Mesendoderm (in vitro differentiated cells): Measurements from ENCODE around the gene DGKI.

ENCODE experiments used
- DNase-seq: peaks from one replicate; pipeline ENCODE4 v3.0.0; 2013
- H2AK5ac ChIP-seq: 2 replicates; pipeline ENCODE4 v1.6.1; 2013; ENCODE audit warnings: low read length, inconsistent platforms
- H2BK120ac ChIP-seq: 2 replicates; pipeline ENCODE4 v1.6.1; 2013; ENCODE audit warnings: low read depth, mild to moderate bottlenecking, low read length, moderate library complexity, mixed read lengths
- H2BK15ac ChIP-seq: replicated peaks from 2 replicates; pipeline ENCODE4 v1.6.1; 2013; ENCODE audit warnings: low read depth, mild to moderate bottlenecking, moderate library complexity
- H2BK5ac ChIP-seq: 2 replicates; pipeline ENCODE4 v1.6.1; 2013; ENCODE audit warnings: low read length, inconsistent platforms
- H3K18ac ChIP-seq: 2 replicates; pipeline ENCODE4 v1.6.1; 2013; ENCODE audit warnings: mild to moderate bottlenecking, low read length, mixed read lengths
- H3K23ac ChIP-seq: one replicate; pipeline ENCODE4 v1.6.1; 2013; ENCODE audit warnings: low read length
- H3K27ac ChIP-seq: 2 replicates; pipeline ENCODE4 v1.5.1; 2013; ENCODE audit warnings: low read depth, mild to moderate bottlenecking, inconsistent platforms, low read length, moderate library complexity
- H3K27me3 ChIP-seq: 2 replicates; pipeline ENCODE4 v1.6.1; 2013; ENCODE audit warnings: low read length, control low read depth, mild to moderate bottlenecking, inconsistent platforms; ENCODE audit not compliant: insufficient read depth, poor library complexity
- H3K36me3 ChIP-seq: 2 replicates; pipeline ENCODE4 v1.6.1; 2013; ENCODE audit warnings: low read length, inconsistent platforms; ENCODE audit not compliant: control insufficient read depth, insufficient read depth
- H3K4ac ChIP-seq: one replicate; pipeline ENCODE4 v1.6.1; 2013; ENCODE audit warnings: low read depth, mild to moderate bottlenecking, low read length, moderate library complexity
- H3K4me1 ChIP-seq: 2 replicates; pipeline ENCODE4 v1.6.1; 2013; ENCODE audit warnings: low read depth, low read length, inconsistent platforms; ENCODE audit not compliant: control insufficient read depth
- H3K4me2 ChIP-seq: 2 replicates; pipeline ENCODE4 v1.6.1; 2013; ENCODE audit warnings: low read length
- H3K4me3 ChIP-seq: 2 replicates; pipeline ENCODE4 v1.5.1; 2013; ENCODE audit warnings: mild to moderate bottlenecking, low read length
- H3K56ac ChIP-seq: one replicate; pipeline ENCODE4 v1.6.1; 2013; ENCODE audit warnings: low read length
- H3K79me1 ChIP-seq: 2 replicates; pipeline ENCODE4 v1.6.1; 2013; ENCODE audit warnings: low read length, inconsistent platforms
- H3K79me2 ChIP-seq: 2 replicates; pipeline ENCODE4 v1.6.1; 2013; ENCODE audit warnings: mild to moderate bottlenecking, low read length; ENCODE audit not compliant: control insufficient read depth, insufficient read depth
- H3K9ac ChIP-seq: 2 replicates; pipeline ENCODE4 v1.6.1; 2013; ENCODE audit warnings: low read length, inconsistent platforms
- H4K5ac ChIP-seq: one replicate; pipeline ENCODE4 v1.6.1; 2013; ENCODE audit warnings: low read length
- H4K8ac ChIP-seq: one replicate; pipeline ENCODE4 v1.6.1; 2013; ENCODE audit warnings: low read depth, mild to moderate bottlenecking, control low read depth, low read length, moderate library complexity
- WGBS: extraction: QIAGEN DNeasy Blood & Tissue Kit; methylation state at CpG from one replicate; pipeline ENCODE4 v1.1.7; 2013; ENCODE audit warnings: low lambda C conversion rate, missing lambda C conversion rate; ENCODE audit not compliant: insufficient coverage; ENCODE audit errors: extremely low coverage; 5-methylcytosine and 5-hydroxymethylcytosine counted together

DGKI gene

DNA sequence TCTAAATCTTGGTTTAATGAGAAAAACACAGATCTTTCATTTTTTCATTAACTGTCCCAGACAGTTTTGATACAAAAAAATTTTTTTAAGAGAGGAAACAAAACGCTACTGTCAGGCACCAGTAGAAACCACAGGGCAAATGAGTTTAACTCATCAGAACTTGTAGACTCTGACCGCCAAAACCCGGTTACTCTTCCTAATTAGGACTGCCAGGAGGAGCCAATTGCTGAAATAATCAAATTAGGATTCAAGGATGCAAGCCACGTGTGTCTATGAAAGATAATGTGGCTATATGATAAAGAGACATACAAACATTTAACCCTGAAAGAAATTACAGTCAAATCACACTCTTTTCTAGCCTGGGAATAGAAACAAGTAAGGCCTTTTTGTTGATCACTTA, 154.4 kb downstream of the DGKI start:
- DNase-seq, result no peak
- H2BK15ac ChIP-seq, result no peak overlapping the region
- no peaks in the 10 kb centered on the region for H3K4me1 ChIP-seq
- WGBS, result no CpG with 5 or more reads among the region's 4 CpGs
- H2BK120ac ChIP-seq, result no peak overlapping the region
- no peak overlapping the region for H3K23ac ChIP-seq
- H3K27me3 ChIP-seq, result no peaks in the 10 kb centered on the region
- H3K18ac ChIP-seq, result no peak overlapping the region
- no peaks in the 10 kb centered on the region for H3K79me2 ChIP-seq
- no peak overlapping the region for H2BK5ac ChIP-seq
- no peaks in the 10 kb centered on the region for H3K36me3 ChIP-seq
- no peak overlapping the region for H3K4ac ChIP-seq
- H3K27ac ChIP-seq, result no peak overlapping the region
- H3K79me1 ChIP-seq, result no peaks in the 10 kb centered on the region
- no peak overlapping the region for H3K4me2 ChIP-seq
- no peak overlapping the region for H3K9ac ChIP-seq
- no peak overlapping the region for H4K8ac ChIP-seq
- H3K56ac ChIP-seq, result no peak overlapping the region
- H3K4me3 ChIP-seq, result no peak overlapping the region
- H4K5ac ChIP-seq, result no peak overlapping the region
- H2AK5ac ChIP-seq, result no peak overlapping the region

DNA sequence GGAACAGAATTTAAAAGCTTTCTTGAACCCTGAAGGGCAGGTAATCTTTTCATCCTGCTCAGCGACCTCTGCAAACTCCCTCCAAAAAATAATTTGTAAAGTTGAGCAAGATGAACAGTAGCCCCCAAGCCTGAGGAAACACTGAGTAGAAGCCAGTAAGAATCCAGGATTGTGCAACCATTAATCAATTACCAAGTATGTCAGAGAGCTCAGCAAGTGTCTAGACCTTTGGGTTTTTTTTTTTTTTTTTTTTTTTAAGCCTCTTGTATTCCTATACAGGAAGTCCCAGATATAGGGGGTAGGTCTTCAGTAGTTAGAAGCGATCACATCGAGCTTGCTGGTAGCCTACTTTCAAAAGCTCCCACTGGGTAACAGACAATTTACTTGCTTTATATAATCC, 155.2 kb downstream of the DGKI start:
- no peak overlapping the region for H4K5ac ChIP-seq
- no peak overlapping the region for H3K23ac ChIP-seq
- no peaks in the 10 kb centered on the region for H3K36me3 ChIP-seq
- no peak overlapping the region for H3K4ac ChIP-seq
- H3K9ac ChIP-seq, result no peak overlapping the region
- WGBS, result no CpG with 5 or more reads among the region's 3 CpGs
- H2BK120ac ChIP-seq, result no peak overlapping the region
- no peak for DNase-seq
- H2BK15ac ChIP-seq, result no peak overlapping the region
- H3K4me1 ChIP-seq, result no peaks in the 10 kb centered on the region
- no peak overlapping the region for H4K8ac ChIP-seq
- H3K27me3 ChIP-seq, result no peaks in the 10 kb centered on the region
- no peak overlapping the region for H3K4me2 ChIP-seq
- no peak overlapping the region for H2BK5ac ChIP-seq
- no peaks in the 10 kb centered on the region for H3K79me1 ChIP-seq
- no peak overlapping the region for H3K56ac ChIP-seq
- no peaks in the 10 kb centered on the region for H3K79me2 ChIP-seq
- no peak overlapping the region for H3K18ac ChIP-seq
- no peak overlapping the region for H2AK5ac ChIP-seq
- no peak overlapping the region for H3K27ac ChIP-seq
- no peak overlapping the region for H3K4me3 ChIP-seq

DNA sequence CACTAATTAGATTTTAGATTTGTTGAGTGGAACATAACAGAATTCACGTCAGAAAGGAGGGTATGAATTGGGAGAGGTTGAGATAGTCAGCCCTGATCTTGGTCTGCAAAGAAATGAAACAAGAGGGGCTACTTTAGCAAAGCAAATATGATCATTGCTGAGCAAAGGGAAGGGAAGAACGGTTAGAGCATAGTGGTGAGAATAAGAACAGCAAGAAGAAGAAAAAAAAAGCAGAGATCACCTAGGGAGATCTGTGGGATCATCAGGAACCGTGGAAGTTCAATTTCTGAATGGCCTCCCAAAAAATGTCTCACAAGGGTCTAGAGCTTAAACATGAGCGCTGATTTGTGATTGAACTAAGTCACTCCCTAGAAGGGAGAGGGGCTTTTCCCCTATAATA, 156.1 kb downstream of the DGKI start:
- Histone ChIP-seq H3K4me1 (no peaks in the 10 kb centered on the region), H3K79me2 (no peaks in the 10 kb centered on the region), H3K27me3 (no peaks in the 10 kb centered on the region), H2BK120ac (no peak overlapping the region), H3K4me3 (no peak overlapping the region), H4K8ac (no peak overlapping the region), H3K23ac (no peak overlapping the region), H2BK5ac (no peak overlapping the region), H3K56ac (no peak overlapping the region), H4K5ac (no peak overlapping the region), H3K79me1 (no peaks in the 10 kb centered on the region), H3K27ac (no peak overlapping the region), H3K36me3 (no peaks in the 10 kb centered on the region), H3K9ac (no peak overlapping the region), H3K4ac (no peak overlapping the region), H2AK5ac (no peak overlapping the region), H2BK15ac (no peak overlapping the region), H3K4me2 (no peak overlapping the region), H3K18ac (no peak overlapping the region)
- WGBS, result no CpG with 5 or more reads among the region's 4 CpGs
- DNase-seq, result no peak

DNA sequence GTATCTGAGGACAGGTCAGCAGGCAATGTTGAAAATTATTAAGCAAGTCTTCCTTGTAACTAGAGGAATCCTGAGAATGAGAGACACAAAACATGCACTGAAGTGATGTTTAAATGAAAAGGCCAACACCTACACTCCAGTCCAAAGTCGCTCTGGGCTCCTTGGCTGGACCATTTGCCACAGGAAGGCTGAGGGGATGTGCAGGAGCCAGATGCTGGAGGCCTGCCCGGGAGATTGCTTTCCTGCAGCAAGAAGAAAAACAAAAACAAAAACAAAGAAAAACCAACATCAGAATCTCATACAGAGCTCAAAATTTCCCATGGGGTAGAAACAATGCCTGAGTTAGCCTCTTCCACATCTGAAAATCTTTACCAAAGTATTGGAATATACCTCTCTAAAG, 157.0 kb downstream of the DGKI start:
- H2BK15ac ChIP-seq, result no peak overlapping the region
- H3K79me1 ChIP-seq, result no peaks in the 10 kb centered on the region
- H3K18ac ChIP-seq, result no peak overlapping the region
- no peak overlapping the region for H4K8ac ChIP-seq
- no peak overlapping the region for H3K27ac ChIP-seq
- no peaks in the 10 kb centered on the region for H3K79me2 ChIP-seq
- H2AK5ac ChIP-seq, result no peak overlapping the region
- no peaks in the 10 kb centered on the region for H3K36me3 ChIP-seq
- H3K4me1 ChIP-seq, result no peaks in the 10 kb centered on the region
- H3K27me3 ChIP-seq, result no peaks in the 10 kb centered on the region
- H2BK120ac ChIP-seq, result no peak overlapping the region
- no peak overlapping the region for H3K4me3 ChIP-seq
- H3K56ac ChIP-seq, result no peak overlapping the region
- DNase-seq, result no peak
- H3K4ac ChIP-seq, result no peak overlapping the region
- H2BK5ac ChIP-seq, result no peak overlapping the region
- no CpG with 5 or more reads among the region's 2 CpGs for WGBS
- no peak overlapping the region for H3K4me2 ChIP-seq
- no peak overlapping the region for H3K23ac ChIP-seq
- no peak overlapping the region for H4K5ac ChIP-seq
- no peak overlapping the region for H3K9ac ChIP-seq

DNA sequence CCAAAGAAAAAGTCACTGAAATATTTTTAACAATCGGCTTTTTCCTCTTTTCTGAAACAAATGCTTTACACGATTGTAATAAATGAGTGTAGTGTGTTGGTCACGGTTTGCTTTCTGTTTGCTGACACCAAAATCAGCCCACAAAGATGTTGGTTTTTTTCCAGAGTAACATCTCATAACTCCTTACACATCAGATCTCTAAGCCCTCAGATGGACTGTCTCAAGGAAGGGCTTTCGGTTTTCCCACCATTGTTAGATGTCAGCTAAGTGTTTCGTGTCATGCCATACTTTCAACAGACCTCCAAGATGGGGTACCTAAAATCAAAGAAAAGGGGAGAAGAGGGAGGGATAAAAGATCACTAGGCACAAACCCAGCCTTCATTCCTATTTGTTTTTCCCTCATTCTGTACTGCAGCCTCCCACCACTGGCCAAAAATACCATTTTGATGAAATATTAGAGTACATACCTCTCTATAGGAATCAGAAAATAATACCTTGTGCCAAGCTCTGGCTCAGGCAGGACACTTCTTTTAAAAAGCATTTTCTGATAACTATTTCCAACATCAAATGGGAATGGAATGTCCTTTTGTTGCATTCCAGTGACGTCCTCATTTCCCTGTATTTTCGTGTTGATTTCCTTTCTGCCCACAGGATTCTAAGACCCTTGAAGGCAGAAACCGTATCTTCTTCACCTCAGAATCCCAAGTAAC, 159.1 kb downstream of the DGKI start:
- no peak overlapping the region for H2AK5ac ChIP-seq
- no peak overlapping the region for H3K4me3 ChIP-seq
- no peak overlapping the region for H2BK120ac ChIP-seq
- no peak overlapping the region for H4K5ac ChIP-seq
- peak; percentile 40 for DNase-seq
- no CpG with 5 or more reads among the region's 8 CpGs for WGBS
- H3K36me3 ChIP-seq, result no peaks in the 10 kb centered on the region
- H3K18ac ChIP-seq, result no peak overlapping the region
- H3K27ac ChIP-seq, result no peak overlapping the region
- no peak overlapping the region for H3K23ac ChIP-seq
- no peak overlapping the region for H2BK15ac ChIP-seq
- H3K27me3 ChIP-seq, result no peaks in the 10 kb centered on the region
- H3K4ac ChIP-seq, result no peak overlapping the region
- H3K4me1 ChIP-seq, result no peaks in the 10 kb centered on the region
- H3K4me2 ChIP-seq, result no peak overlapping the region
- no peak overlapping the region for H3K56ac ChIP-seq
- H3K79me1 ChIP-seq, result no peaks in the 10 kb centered on the region
- no peak overlapping the region for H2BK5ac ChIP-seq
- H4K8ac ChIP-seq, result no peak overlapping the region
- H3K79me2 ChIP-seq, result no peaks in the 10 kb centered on the region
- no peak overlapping the region for H3K9ac ChIP-seq
